ENCODE data around the gene ATP8B4. TPM values are rescaled to one million over a fixed set of nuclear protein-coding genes. Genes with fewer than 3 reads are reported as not detected.

The ATP8B4 gene
- total RNA-seq, 6 donors from 2014 or later, result 2.2 to 9.4 (median 5.4) TPM

GRCh38 chr15:49831206-49831965 lies 287.6 kb downstream of the ATP8B4 start:
- DNase-seq (no peak), ATAC-seq (ENCODE audit: low FRiP score in 2 of 2) (peak in 1 of 2 donors; percentile 85)
- TF ChIP-seq CTCF (IDR thresholded peaks at IDR 0.05), result no peak
- peak in 1 of 2 donors; percentile 9 for TF ChIP-seq POLR2AphosphoS5 (IDR thresholded peaks at IDR 0.05)
- Histone ChIP-seq H3K4me3 (no peak overlapping the region), H3K9me3 (no peaks in the 10 kb centered on the region), H3K27me3 (no peaks in the 10 kb centered on the region), H3K27ac (no peak overlapping the region), H3K4me1 (no peaks in the 10 kb centered on the region), H3K36me3 (no peaks in the 10 kb centered on the region)
- 35 to 38% methylated on average over 5 of the region's 5 CpGs for WGBS, 2 donors

- ATAC-seq (ENCODE audit: low FRiP score in 2 of 2) (no peak), DNase-seq (no peak)
- Histone ChIP-seq H3K27ac (no peak overlapping the region), H3K4me1 (no peaks in the 10 kb centered on the region), H3K9me3 (no peaks in the 10 kb centered on the region), H3K27me3 (no peaks in the 10 kb centered on the region), H3K36me3 (no peaks in the 10 kb centered on the region), H3K4me3 (no peak overlapping the region)
- TF ChIP-seq POLR2AphosphoS5 (IDR thresholded peaks at IDR 0.05) (no peak), EP300 (IDR thresholded peaks at IDR 0.05) (no peak), CTCF (IDR thresholded peaks at IDR 0.05) (no peak), POLR2A (IDR thresholded peaks at IDR 0.05) (no peak)
- 23 to 30% methylated on average over 3 of the region's 3 CpGs for WGBS, 2 donors
Observed at GRCh38 chr15:49830391-49830790, 288.6 kb downstream of the ATP8B4 start.

- no peak for DNase-seq
- no peaks in the 10 kb centered on the region for H3K9me3 ChIP-seq
- H3K27ac ChIP-seq, result no peak overlapping the region
- no peaks in the 10 kb centered on the region for H3K36me3 ChIP-seq
- no peak for ATAC-seq (ENCODE audit: low FRiP score in 2 of 2)
- H3K4me3 ChIP-seq, result no peak overlapping the region
- WGBS, 2 donors, result 63 to 70% methylated on average over 1 of the region's 1 CpG
- H3K27me3 ChIP-seq, result no peaks in the 10 kb centered on the region
- TF ChIP-seq EP300 (IDR thresholded peaks at IDR 0.05) (no peak), POLR2AphosphoS5 (IDR thresholded peaks at IDR 0.05) (no peak), CTCF (IDR thresholded peaks at IDR 0.05) (no peak)
- H3K4me1 ChIP-seq, result no peaks in the 10 kb centered on the region
Observed at GRCh38 chr15:49827311-49827710, 291.7 kb downstream of the ATP8B4 start.

- no peak overlapping the region for H3K27ac ChIP-seq
- ATAC-seq (ENCODE audit: low FRiP score in 2 of 2) (no peak), DNase-seq (no peak)
- TF ChIP-seq CTCF (IDR thresholded peaks at IDR 0.05), result no peak
- TF ChIP-seq POLR2AphosphoS5 (IDR thresholded peaks at IDR 0.05), result no peak
- TF ChIP-seq EP300 (IDR thresholded peaks at IDR 0.05), result no peak
- no peak for TF ChIP-seq POLR2A (IDR thresholded peaks at IDR 0.05)
- H3K36me3 ChIP-seq, result no peaks in the 10 kb centered on the region
- H3K4me3 ChIP-seq, result no peak overlapping the region
- H3K9me3 ChIP-seq, result no peaks in the 10 kb centered on the region
- no peaks in the 10 kb centered on the region for H3K4me1 ChIP-seq
- no peaks in the 10 kb centered on the region for H3K27me3 ChIP-seq
Observed at GRCh38 chr15:49826640-49827234, 292.3 kb downstream of the ATP8B4 start.

GRCh38 chr15:49824775-49825099 lies 294.3 kb downstream of the ATP8B4 start:
- Histone ChIP-seq H3K36me3 (no peaks in the 10 kb centered on the region), H3K4me1 (no peaks in the 10 kb centered on the region), H3K9me3 (no peaks in the 10 kb centered on the region), H3K27me3 (no peaks in the 10 kb centered on the region), H3K4me3 (no peak overlapping the region), H3K27ac (no peak overlapping the region)
- DNase-seq, result no peak
- ATAC-seq (ENCODE audit: low FRiP score in 2 of 2), result no peak
- TF ChIP-seq CTCF (IDR thresholded peaks at IDR 0.05) (no peak), POLR2A (IDR thresholded peaks at IDR 0.05) (no peak), EP300 (IDR thresholded peaks at IDR 0.05) (no peak), POLR2AphosphoS5 (IDR thresholded peaks at IDR 0.05) (no peak)

All from upper lobe of left lung (tissue), 6 donors.